T-helper 17 cell (primary cell): ENCODE data around the gene SLC12A9. TPM values are rescaled to one million over a fixed set of nuclear protein-coding genes. Genes with fewer than 3 reads are reported as not detected.
"Not testable (repeated sequence)": the region's sequence is repeated elsewhere in the genome, so short reads cannot be mapped to it uniquely, and the experiment has no call there.

Experiments used
- ATAC-seq: fragments of 150-1000 bp; cut with Tn5 transposase; 2 replicates; pipeline ENCODE4 v1.10.0; 2021; ENCODE audit warnings: mild to moderate bottlenecking, moderate library complexity
- DNase-seq, 3 donors: peaks; one replicate each; pipeline versions ENCODE4 v3.0.0 to v3.0.0-alpha.2; 2020 to 2021
- H3K9me3 ChIP-seq: one replicate; pipeline ENCODE4 v1.7.0; 2013; ENCODE audit warnings: low read length, mild to moderate bottlenecking; ENCODE audit not compliant: control insufficient read depth, poor library complexity, severe bottlenecking
- H3K27ac Mint-ChIP-seq: one replicate; pipeline ENCODE4 v1.8.0; 2022; ENCODE audit warnings: mild to moderate bottlenecking, moderate library complexity, mixed read lengths
- H3K27me3 Mint-ChIP-seq: one replicate; pipeline ENCODE4 v1.8.0; 2022; ENCODE audit warnings: mixed read lengths
- H3K36me3 Mint-ChIP-seq: one replicate; pipeline ENCODE4 v1.8.0; 2022; ENCODE audit warnings: low read depth, mixed read lengths
- H3K4me1 Mint-ChIP-seq: one replicate; pipeline ENCODE4 v1.8.0; 2022; ENCODE audit warnings: mild to moderate bottlenecking, mixed read lengths
- H3K4me3 Mint-ChIP-seq: one replicate; pipeline ENCODE4 v1.8.0; 2022; ENCODE audit warnings: mild to moderate bottlenecking, moderate library complexity, mixed read lengths
- total RNA-seq, 4 donors: library from RNA in 2 of 4; stranded (reverse) in 2 of 4; gene quantifications; one replicate each; pipeline ENCODE4 v1.2.3 and lab custom pipeline; 2022 to 2026

The SLC12A9 gene
- total RNA-seq, 2 donors from 2014 or later, result 43.9 to 50.9 TPM

DNA sequence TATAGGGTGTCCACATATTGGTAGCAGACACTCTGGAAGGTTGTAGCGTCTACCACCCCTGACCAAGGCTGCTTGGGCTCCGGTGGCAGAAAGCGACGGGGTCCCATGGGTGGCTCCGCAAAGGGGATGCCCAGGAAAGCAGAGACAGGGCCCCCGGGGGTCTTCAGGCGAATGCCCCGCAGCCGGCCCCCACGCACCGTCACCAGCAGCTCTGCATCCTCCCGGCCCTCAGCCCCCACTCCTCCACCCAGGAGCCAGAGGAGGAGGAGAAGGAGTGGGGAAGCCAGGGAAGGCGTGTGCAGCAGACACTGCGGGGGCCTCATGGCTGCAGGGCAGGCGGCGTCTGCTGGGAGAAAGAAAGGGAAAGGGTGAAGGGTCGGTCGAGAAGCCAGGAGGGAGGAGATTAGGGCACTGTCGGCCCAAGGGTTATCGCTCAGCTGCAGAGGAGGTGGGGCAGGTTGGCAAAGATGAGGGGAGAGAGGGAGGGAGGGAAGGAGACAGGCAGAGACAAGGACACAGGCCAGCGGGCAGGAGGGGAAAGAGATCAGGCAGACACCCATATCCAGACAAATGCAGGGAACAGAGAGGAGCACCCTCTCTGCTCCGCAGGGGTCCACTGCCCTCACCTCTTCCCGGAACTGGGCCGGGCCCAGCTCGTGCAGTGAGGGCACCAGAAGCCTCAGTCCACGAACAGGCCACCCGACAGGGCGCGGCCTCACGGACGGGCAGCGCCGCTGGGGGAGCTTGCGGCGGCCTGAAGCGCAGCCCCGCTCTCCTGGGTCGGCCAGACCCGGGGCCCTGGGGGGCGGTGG is 41.6 kb downstream of the SLC12A9 start:
- H3K4me3 Mint-ChIP-seq, result peak overlapping the region; percentile 75
- H3K4me1 Mint-ChIP-seq, result peaks cover 28% of the 10 kb centered on the region
- ATAC-seq (no peak), DNase-seq (no peak)
- H3K9me3 ChIP-seq, result no peaks in the 10 kb centered on the region
- H3K27me3 Mint-ChIP-seq, result peaks cover 40% of the 10 kb centered on the region
- H3K27ac Mint-ChIP-seq, result no peak overlapping the region
- peaks cover 5% of the 10 kb centered on the region for H3K36me3 Mint-ChIP-seq

DNA sequence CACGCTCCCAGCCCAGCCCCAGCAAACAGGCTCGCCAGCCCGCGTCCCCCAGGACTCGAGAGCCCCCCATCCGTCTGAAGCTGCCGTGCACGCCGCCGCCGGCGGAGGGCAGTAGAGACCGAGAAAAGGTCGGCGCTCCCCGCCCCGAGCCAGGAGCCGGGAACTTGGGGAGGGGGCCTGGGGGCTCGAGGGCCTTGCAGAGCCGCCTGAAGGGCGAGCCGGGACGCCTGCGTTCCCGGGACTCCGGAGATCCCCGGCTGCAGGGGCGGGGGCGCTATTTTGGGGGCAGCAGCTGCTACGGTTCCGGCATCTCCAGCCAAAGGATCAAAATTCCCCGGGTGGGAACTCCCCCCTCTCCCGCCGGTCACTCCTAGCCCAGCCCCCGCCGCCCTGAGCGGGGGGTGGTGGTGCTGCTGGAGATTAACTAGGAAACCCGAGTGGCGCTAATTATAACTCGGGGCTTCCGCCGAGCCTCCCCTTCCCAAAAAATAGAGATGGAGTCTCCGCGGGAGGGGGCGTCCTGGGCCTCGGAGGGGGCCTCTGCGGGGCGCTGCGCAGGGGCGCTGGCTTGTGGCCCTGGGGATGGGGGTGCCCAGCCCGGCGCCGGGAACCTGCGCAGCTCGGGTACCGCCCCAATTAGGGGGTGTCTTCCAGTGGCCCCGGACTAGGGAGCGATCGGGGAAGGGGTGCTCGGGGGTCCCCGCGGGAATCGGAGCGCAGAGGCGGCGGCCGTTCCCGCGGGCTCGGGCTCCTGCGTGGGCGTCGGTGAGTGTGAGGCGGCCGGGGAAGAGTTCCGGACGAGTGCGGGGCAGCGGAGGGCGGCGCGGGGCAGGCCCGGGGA is 42.6 kb downstream of the SLC12A9 start:
- Mint-ChIP-seq H3K4me1 (peaks cover 27% of the 10 kb centered on the region), H3K27me3 (peaks cover 40% of the 10 kb centered on the region), H3K36me3 (peaks cover 5% of the 10 kb centered on the region), H3K4me3 (peak overlapping the region; percentile 52), H3K27ac (no peak overlapping the region)
- no peaks in the 10 kb centered on the region for H3K9me3 ChIP-seq
- DNase-seq, result peak; percentile 30 to 51 (median 46)
- ATAC-seq, result peak; percentile 24

DNA sequence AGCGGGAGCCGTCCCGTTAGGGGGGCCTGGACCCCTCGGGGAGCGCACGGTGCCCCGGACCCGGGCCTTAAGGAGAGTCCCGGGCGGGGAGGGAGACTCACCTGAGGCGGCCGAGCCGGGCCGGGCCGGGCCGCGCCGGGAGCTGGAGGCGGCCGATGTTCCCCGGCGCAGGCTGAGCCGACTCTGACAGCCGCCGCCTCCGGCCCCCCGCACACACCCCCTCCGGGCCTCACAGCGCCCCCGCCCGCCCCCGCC is 43.1 kb downstream of the SLC12A9 start, which contains the start of gene ACHE:
Gene ACHE (minus strand): TSS at position 188 of the 255 bp plus-strand sequence. CDS start 1,656 bp downstream, outside the sequence.
- DNase-seq (no peak), ATAC-seq (peak; percentile 20)
- no peaks in the 10 kb centered on the region for H3K9me3 ChIP-seq
- peaks cover 5% of the 10 kb centered on the region for H3K36me3 Mint-ChIP-seq
- no peak within 1 kb of the TSS for H3K27ac Mint-ChIP-seq
- peaks cover 22% of the 10 kb centered on the region for H3K4me1 Mint-ChIP-seq
- peaks cover 41% of the 10 kb centered on the region for H3K27me3 Mint-ChIP-seq
- H3K4me3 Mint-ChIP-seq, result peak within 1 kb of the TSS; percentile 92

DNA sequence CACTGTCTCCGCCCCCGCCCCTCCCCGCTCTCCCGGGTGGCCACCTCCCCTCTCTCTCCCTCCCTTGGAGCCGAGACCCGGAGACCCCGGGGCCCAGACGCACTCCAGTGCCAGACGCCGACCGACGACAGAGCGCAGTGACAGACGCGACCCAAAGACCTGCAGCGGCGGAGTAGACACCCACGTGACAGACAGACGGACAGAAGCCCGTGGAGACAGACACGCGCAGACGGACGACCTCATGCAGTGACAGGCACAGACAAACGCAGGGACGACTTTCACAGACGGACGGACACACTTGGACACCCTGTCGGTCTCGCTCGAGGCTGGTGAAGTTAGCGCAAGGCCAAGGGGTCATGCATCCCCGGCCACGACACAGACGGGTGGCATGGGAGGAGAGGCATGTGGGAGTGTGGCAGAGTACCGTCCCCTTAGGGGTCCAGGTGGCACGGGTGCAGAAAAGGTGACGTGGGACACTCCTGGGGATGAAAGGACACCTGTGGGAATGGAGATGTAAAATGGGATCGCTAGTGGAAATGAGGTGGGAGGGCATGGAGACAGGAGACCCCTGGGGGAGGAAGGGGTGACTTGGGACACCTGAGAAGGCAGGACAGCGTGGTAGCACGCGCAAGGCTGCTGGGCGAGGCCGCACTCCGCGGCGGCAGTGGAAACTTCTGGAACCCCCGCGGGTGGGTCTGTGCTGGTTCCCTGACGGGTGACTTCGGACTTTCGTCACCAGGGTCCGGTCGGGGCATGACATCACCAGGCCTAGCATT is 43.6 kb downstream of the SLC12A9 start:
- Mint-ChIP-seq H3K27me3 (peaks cover 45% of the 10 kb centered on the region), H3K4me1 (peaks cover 19% of the 10 kb centered on the region), H3K4me3 (peak overlapping the region; percentile 92), H3K36me3 (peaks cover 5% of the 10 kb centered on the region), H3K27ac (no peak overlapping the region)
- H3K9me3 ChIP-seq, result no peaks in the 10 kb centered on the region
- ATAC-seq (peak; percentile 22), DNase-seq (no peak)

DNA sequence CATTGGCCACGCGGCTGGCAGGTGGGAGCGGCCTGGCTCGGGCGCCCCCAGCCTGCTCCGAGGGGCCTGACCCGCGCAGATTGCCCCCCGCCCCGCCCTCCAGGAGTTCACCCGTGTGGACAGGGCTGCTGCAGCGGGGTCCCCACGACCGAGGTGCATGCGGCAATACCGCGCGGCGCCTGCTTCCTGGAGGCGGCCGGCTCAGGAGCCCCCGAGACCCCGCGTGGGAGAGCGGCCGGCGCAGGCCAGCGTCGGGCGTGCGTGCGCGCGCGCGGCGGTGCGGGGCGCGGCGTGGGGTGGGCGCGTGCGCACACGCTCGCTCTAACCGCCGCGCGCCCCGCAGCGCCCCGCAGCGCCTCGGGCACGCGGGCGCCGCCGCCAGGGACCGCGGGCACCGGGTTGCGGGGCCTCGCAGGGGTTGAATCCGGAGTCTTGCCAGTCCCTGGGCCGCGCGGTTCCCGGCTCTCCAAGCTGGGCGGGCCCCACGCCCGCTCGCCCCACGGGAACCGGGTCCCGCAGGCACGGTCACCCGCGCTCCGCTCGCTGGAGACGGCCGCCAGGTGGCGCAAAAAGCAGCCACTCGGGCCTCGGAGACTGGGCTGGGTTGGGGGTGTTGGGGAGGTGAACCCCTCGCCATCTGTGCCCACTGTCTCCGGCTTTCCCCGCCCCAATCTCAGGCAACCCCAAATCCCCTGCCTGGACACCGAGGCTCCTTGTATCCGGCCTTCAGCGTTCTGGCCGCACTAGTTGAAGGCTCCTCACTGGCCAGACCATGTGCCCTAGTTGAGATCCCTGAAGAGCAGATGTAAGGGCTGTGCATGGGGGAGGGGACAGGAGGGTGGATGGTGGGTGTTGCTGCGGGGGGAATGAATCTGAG is 44.5 kb downstream of the SLC12A9 start:
- peaks cover 5% of the 10 kb centered on the region for H3K36me3 Mint-ChIP-seq
- no peaks in the 10 kb centered on the region for H3K9me3 ChIP-seq
- H3K4me3 Mint-ChIP-seq, result peak overlapping the region; percentile 92
- peaks cover 13% of the 10 kb centered on the region for H3K4me1 Mint-ChIP-seq
- DNase-seq, result peak; percentile 38 to 68 (median 55)
- ATAC-seq, result peak; percentile 73
- H3K27ac Mint-ChIP-seq, result no peak overlapping the region
- peaks cover 38% of the 10 kb centered on the region for H3K27me3 Mint-ChIP-seq

DNA sequence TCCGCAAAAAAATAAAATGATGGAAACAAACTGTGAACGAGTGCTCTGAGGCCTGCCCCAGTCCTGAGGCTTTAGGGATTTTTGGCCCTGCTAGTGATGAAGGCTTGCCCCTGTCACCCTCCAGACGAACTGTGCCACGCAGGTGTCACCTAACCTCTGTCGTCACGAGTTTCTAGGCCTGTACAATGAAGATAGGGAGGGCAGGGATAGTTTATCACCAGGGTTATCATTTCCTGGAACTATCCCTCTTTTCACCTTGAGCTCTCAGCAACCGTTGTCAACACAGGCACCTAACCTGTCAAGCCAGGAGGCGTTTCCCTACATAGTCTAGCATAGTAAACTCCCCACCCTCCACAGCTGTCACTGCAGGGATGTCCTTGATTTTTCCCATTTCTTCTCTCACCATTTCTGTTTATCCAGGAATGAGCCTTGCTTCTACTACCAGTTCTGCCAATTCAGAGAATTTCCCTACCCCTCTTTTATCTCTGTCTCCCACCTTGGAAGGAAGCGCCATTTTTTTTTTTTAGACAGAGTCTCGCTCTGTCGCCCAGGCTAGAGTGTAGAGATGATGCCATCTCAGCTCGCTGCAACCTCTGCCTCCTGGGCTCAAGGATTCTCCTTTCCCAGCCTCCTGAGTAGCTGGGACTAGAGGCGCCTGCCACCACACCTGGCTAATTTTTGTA is 45.4 kb downstream of the SLC12A9 start:
- Mint-ChIP-seq H3K4me3 (peak overlapping the region; percentile 58), H3K27ac (no peak overlapping the region), H3K36me3 (peaks cover 5% of the 10 kb centered on the region), H3K27me3 (peaks cover 29% of the 10 kb centered on the region), H3K4me1 (peaks cover 11% of the 10 kb centered on the region)
- DNase-seq (no peak), ATAC-seq (no peak)
- H3K9me3 ChIP-seq, result no peaks in the 10 kb centered on the region

DNA sequence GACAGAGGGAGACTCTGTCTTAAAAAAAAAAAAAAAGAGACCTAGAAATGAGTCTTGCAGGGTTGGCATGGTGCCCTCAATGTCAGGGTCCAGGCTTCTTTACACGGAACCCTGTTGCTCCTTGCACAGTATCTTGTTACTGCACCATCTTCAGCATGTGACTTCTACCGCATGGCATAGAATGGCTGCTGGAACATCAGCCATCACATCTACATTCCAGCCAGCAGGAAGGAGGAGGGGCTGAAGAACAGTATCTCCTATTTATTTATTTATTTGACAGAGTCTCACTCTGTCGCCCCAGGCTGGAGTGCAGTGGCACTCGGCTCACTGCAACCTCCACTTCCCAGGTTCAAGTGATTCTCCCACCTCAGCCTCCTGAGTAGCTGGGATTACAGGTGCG is 46.9 kb downstream of the SLC12A9 start:
- Mint-ChIP-seq H3K27ac (no peak overlapping the region), H3K36me3 (peaks cover 5% of the 10 kb centered on the region), H3K4me3 (no peak overlapping the region), H3K4me1 (peaks cover 8% of the 10 kb centered on the region), H3K27me3 (peaks cover 27% of the 10 kb centered on the region)
- DNase-seq (no peak), ATAC-seq (no peak)
- H3K9me3 ChIP-seq, result no peaks in the 10 kb centered on the region

DNA sequence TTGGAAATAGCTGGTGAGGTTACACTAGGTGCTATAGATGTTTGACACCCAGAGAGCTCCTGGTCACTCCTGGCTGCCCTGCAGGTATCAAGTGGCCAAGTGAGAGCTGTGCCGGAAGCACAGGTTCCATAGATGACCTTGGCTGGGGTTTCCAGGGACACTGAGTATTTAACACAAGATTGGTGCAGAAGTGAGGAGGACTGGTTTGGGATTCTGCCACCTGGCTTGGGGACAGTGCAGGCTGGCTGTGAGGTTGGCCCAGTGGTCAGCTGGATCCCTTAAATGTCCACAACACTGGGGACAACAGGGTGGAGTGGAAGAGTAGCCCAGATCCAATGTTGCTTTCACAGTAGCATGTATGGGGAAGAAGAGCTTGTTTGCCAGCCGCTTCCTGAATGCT is 48.5 kb downstream of the SLC12A9 start:
- ATAC-seq, result no peak
- Mint-ChIP-seq H3K27me3 (peaks cover 25% of the 10 kb centered on the region), H3K27ac (no peak overlapping the region)

DNA sequence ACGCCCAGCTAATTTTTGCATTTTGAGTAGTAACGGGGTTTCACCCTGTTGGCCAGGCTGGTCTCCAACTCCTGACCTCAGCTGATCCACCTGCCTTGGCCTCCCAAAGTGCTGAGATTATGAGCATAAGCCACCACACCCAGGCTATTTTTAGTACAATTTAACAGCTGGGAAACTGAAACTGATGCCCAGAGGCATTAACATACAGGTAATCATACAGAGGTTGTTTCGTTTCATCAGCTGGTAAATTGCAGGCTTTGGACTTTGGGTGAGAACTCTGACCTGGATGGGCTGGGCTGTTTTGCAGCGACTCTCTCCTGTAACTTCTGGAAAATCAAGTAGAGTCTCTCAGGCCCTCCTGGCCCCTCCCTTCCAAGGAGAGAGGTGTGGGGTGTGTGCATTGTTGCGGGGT is 49.4 kb downstream of the SLC12A9 start:
- H3K27me3 Mint-ChIP-seq, result peaks cover 20% of the 10 kb centered on the region
- peaks cover 2% of the 10 kb centered on the region for H3K4me1 Mint-ChIP-seq
- H3K36me3 Mint-ChIP-seq, result no peaks in the 10 kb centered on the region
- H3K4me3 Mint-ChIP-seq, result no peak overlapping the region
- ATAC-seq (no peak), DNase-seq (no peak)
- H3K9me3 ChIP-seq, result no peaks in the 10 kb centered on the region
- no peak overlapping the region for H3K27ac Mint-ChIP-seq

More for the DNA sequence above, 48.5 kb downstream of the SLC12A9 start:
- Mint-ChIP-seq H3K36me3 (peaks cover 4% of the 10 kb centered on the region), H3K4me1 (peaks cover 7% of the 10 kb centered on the region), H3K4me3 (no peak overlapping the region)
- no peaks in the 10 kb centered on the region for H3K9me3 ChIP-seq
- no peak for DNase-seq

DNA sequence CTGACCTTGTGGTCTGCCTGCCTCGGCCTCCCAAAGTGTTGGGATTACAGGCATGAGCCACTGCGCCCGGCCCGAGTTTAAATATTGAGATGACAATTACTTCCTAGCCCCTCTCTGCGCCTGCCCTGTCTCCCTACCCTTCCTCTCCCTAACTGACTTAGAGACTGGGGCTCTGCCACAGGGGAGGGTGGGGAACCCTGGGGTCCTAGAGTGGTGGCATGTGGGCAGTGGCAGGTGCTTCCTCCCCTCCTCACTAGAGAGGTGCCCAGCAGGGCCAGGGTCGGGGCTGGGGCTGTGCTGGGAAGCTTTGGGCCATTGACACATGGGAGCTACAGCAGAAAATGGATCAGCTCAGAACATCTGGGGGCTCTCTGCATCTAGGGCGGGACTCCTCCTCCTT is 50.1 kb downstream of the SLC12A9 start:
- no peak overlapping the region for H3K4me3 Mint-ChIP-seq
- peaks cover 18% of the 10 kb centered on the region for H3K27me3 Mint-ChIP-seq
- H3K27ac Mint-ChIP-seq, result no peak overlapping the region
- no peak for ATAC-seq
- DNase-seq, result no peak
- no peaks in the 10 kb centered on the region for H3K4me1 Mint-ChIP-seq
- H3K36me3 Mint-ChIP-seq, result no peaks in the 10 kb centered on the region
- H3K9me3 ChIP-seq, result no peaks in the 10 kb centered on the region

DNA sequence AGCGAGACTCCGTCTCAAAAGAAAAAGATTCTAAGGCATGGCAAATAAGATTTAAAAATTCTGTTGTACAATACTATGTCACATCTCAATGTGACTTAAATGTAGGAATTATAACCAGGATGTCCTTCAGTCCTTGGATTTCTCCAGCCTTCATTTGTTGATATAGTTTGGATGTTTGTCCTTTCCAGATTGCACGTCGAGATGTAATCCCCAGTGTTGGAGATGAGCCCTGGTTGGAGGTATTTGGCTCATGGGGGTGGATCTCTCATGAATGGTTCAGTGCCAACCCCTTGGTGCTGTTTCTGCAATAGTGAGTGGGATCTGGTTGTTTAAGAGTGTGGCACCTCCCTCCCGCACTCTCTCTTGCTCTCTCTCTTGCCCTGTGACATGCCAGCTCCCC is 56.0 kb downstream of the SLC12A9 start:
- peaks cover 3% of the 10 kb centered on the region for H3K36me3 Mint-ChIP-seq
- no peaks in the 10 kb centered on the region for H3K9me3 ChIP-seq
- ATAC-seq (no peak), DNase-seq (no peak)
- peaks cover 22% of the 10 kb centered on the region for H3K27me3 Mint-ChIP-seq
- H3K4me1 Mint-ChIP-seq, result peaks cover 2% of the 10 kb centered on the region
- no peak overlapping the region for H3K27ac Mint-ChIP-seq
- no peak overlapping the region for H3K4me3 Mint-ChIP-seq

DNA sequence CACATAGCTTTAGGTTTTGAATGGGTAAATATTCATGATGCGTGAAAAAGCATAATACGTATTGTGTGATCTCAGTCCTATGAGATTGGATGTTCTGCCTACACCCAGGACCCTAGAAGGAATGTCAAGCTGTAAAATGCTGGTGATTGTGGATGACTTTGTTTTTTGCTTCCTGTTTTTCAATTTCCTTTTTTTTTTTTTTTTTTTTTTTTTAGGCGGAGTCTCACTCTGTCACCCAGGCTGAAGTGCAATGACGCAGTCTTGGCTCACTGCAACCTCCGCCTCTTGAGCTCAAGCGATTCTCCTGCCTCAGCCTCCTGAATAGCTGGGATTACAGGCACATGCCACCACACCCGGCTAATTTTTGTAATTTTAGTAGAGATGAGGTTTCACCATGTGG is 57.9 kb downstream of the SLC12A9 start:
- H3K4me3 Mint-ChIP-seq, DNase-seq, ATAC-seq, H3K9me3 ChIP-seq, H3K27ac Mint-ChIP-seq, H3K4me1 Mint-ChIP-seq, H3K36me3 Mint-ChIP-seq: not testable (repeated sequence)
- H3K27me3 Mint-ChIP-seq, result peaks cover 34% of the 10 kb centered on the region
